WTC11 (cell line): Measurements from ENCODE around the gene HMHB1.

Experiments
- ATF1 ChIP-seq: sonication (generic); formaldehyde crosslinking; IDR thresholded peaks from 2 replicates; pipeline ENCODE4 v1.8.1; 2023; ENCODE audit warnings: mild to moderate bottlenecking, moderate library complexity, missing genetic modification reagents
- ATF3 ChIP-seq: sonication (generic); formaldehyde crosslinking; conservative IDR thresholded peaks from 2 replicates; pipeline ENCODE4 v1.8.1; 2022; ENCODE audit warnings: mild to moderate bottlenecking, missing genetic modification reagents
- JUN ChIP-seq: sonication (generic); formaldehyde crosslinking; IDR thresholded peaks from 2 replicates; pipeline ENCODE4 v1.8.0; 2023; ENCODE audit warnings: mild to moderate bottlenecking, missing genetic modification reagents
- MYBL2 ChIP-seq: sonication (generic); formaldehyde crosslinking; IDR thresholded peaks from 2 replicates; pipeline ENCODE4 v1.8.1; 2023; ENCODE audit warnings: mild to moderate bottlenecking, moderate library complexity, missing genetic modification reagents
- NFATC4 ChIP-seq: fragments of 250-450 bp; sonication (Bioruptor Pico); IDR thresholded peaks from 2 replicates; pipeline ENCODE4 v1.9.0; 2021; ENCODE audit warnings: mild to moderate bottlenecking
- RELA ChIP-seq: sonication (generic); formaldehyde crosslinking; IDR thresholded peaks from 2 replicates; pipeline ENCODE4 v1.8.1; 2022; ENCODE audit warnings: missing genetic modification reagents, mild to moderate bottlenecking, borderline replicate concordance
- SP1 ChIP-seq: sonication (generic); formaldehyde crosslinking; conservative IDR thresholded peaks from 2 replicates; pipeline ENCODE4 v1.8.1; 2022; ENCODE audit warnings: missing genetic modification reagents
- ZNF396 ChIP-seq: fragments of 250-450 bp; sonication (Bioruptor Pico); IDR thresholded peaks from 2 replicates; pipeline ENCODE4 v1.8.0; 2021; ENCODE audit warnings: mild to moderate bottlenecking, moderate library complexity, borderline replicate concordance
- TF ChIP-seq, protein P1 (sequence below): sonication (generic); formaldehyde crosslinking; IDR thresholded peaks from 2 replicates; pipeline ENCODE4 v1.8.0; 2022; ENCODE audit warnings: mild to moderate bottlenecking, missing genetic modification reagents
- TF ChIP-seq, protein P2 (sequence below): fragments of 200-600 bp; IDR thresholded peaks from 2 replicates; pipeline ENCODE4 v1.8.0; 2022; ENCODE audit warnings: antibody characterized with exemption
- TF ChIP-seq, protein P3 (sequence below): sonication (generic); formaldehyde crosslinking; IDR thresholded peaks from 2 replicates; pipeline ENCODE4 v1.8.1; 2022; ENCODE audit warnings: mild to moderate bottlenecking, missing genetic modification reagents, moderate library complexity, borderline replicate concordance
- TF ChIP-seq, protein P4 (sequence below): sonication (generic); formaldehyde crosslinking; IDR thresholded peaks from 2 replicates; pipeline ENCODE4 v1.8.1; 2022; ENCODE audit warnings: missing genetic modification reagents, borderline replicate concordance

- TF ChIP-seq, protein P1, sequence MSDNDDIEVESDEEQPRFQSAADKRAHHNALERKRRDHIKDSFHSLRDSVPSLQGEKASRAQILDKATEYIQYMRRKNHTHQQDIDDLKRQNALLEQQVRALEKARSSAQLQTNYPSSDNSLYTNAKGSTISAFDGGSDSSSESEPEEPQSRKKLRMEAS (CRISPR knock-in tag): no peak
- TF ChIP-seq ZNF396 (no peak), ATF1 (no peak), NFATC4 (no peak), JUN (CRISPR knock-in tag) (no peak), SP1 (CRISPR knock-in tag) (no peak), ATF3 (no peak), MYBL2 (CRISPR knock-in tag) (no peak), RELA (CRISPR knock-in tag) (no peak)
- TF ChIP-seq, protein P2, sequence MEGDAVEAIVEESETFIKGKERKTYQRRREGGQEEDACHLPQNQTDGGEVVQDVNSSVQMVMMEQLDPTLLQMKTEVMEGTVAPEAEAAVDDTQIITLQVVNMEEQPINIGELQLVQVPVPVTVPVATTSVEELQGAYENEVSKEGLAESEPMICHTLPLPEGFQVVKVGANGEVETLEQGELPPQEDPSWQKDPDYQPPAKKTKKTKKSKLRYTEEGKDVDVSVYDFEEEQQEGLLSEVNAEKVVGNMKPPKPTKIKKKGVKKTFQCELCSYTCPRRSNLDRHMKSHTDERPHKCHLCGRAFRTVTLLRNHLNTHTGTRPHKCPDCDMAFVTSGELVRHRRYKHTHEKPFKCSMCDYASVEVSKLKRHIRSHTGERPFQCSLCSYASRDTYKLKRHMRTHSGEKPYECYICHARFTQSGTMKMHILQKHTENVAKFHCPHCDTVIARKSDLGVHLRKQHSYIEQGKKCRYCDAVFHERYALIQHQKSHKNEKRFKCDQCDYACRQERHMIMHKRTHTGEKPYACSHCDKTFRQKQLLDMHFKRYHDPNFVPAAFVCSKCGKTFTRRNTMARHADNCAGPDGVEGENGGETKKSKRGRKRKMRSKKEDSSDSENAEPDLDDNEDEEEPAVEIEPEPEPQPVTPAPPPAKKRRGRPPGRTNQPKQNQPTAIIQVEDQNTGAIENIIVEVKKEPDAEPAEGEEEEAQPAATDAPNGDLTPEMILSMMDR: no peak
- TF ChIP-seq, protein P3, sequence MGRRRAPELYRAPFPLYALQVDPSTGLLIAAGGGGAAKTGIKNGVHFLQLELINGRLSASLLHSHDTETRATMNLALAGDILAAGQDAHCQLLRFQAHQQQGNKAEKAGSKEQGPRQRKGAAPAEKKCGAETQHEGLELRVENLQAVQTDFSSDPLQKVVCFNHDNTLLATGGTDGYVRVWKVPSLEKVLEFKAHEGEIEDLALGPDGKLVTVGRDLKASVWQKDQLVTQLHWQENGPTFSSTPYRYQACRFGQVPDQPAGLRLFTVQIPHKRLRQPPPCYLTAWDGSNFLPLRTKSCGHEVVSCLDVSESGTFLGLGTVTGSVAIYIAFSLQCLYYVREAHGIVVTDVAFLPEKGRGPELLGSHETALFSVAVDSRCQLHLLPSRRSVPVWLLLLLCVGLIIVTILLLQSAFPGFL (CRISPR knock-in tag): no peak
- TF ChIP-seq, protein P4, sequence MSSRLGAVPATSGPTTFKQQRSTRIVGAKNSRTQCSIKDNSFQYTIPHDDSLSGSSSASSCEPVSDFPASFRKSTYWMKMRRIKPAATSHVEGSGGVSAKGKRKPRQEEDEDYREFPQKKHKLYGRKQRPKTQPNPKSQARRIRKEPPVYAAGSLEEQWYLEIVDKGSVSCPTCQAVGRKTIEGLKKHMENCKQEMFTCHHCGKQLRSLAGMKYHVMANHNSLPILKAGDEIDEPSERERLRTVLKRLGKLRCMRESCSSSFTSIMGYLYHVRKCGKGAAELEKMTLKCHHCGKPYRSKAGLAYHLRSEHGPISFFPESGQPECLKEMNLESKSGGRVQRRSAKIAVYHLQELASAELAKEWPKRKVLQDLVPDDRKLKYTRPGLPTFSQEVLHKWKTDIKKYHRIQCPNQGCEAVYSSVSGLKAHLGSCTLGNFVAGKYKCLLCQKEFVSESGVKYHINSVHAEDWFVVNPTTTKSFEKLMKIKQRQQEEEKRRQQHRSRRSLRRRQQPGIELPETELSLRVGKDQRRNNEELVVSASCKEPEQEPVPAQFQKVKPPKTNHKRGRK (CRISPR knock-in tag): no peak
These were observed 42.8 kb upstream of the HMHB1 start for GRCh38 chr5:143769026-143769786.
